ENCODE results near the gene STAC2. TPM values are rescaled to one million over a fixed set of nuclear protein-coding genes. Genes with fewer than 3 reads are reported as not detected.

The STAC2 gene
- total RNA-seq, 1 experiment from 2014 or later, result 1.3 TPM

GRCh38 chr17:39225959-39226683 lies 376 bp upstream of the STAC2 start:
- peaks cover 10% of the 10 kb centered on the region for H3K4me1 ChIP-seq (ENCODE audit: insufficient read depth, low read length, poor library complexity, severe bottlenecking)
- ChIA-PET CTCF (interaction anchor here (0.6 to 0.9 kb wide), 2 partner anchors 10 to 51 kb away, joined by 3 to 6 read pairs; no protein-coding TSS in a partner anchor), POLR2A (ENCODE audit: low non-redundant PET) (no interaction called here)
- TF ChIP-seq CTCF (conservative IDR thresholded peaks at IDR 0.05; ENCODE audit: low read depth, low read length), result no peak
- TF ChIP-seq EZH2 (IDR thresholded peaks at IDR 0.05; ENCODE audit: borderline replicate concordance, low read depth, low read length, poor library complexity, severe bottlenecking), result no peak
- peak; percentile 90 for DNase-seq (ENCODE audit: low spot score)
- H3K4me3 ChIP-seq (ENCODE audit: low read depth, low read length, poor library complexity, severe bottlenecking), result peak overlapping the region; percentile 46
- BruUV-seq (replicated peaks), result no TSS peak
- H3K36me3 ChIP-seq (ENCODE audit: insufficient read depth, low read length, poor library complexity, severe bottlenecking), result no peaks in the 10 kb centered on the region
- peaks cover 3% of the 10 kb centered on the region for H3K27me3 ChIP-seq (replicated peaks; ENCODE audit: insufficient read depth, low read depth, low read length, poor library complexity)
- H3K27ac ChIP-seq (ENCODE audit: low read depth, low read length, poor library complexity, severe bottlenecking), result no peak overlapping the region
- H3K9me3 ChIP-seq (ENCODE audit: low read depth, low read length, poor library complexity, severe bottlenecking), result no peaks in the 10 kb centered on the region
- intact Hi-C loops (cut with micrococcal nuclease; ENCODE audit: unreplicated experiment), result no loop called here

- H3K4me3 ChIP-seq (ENCODE audit: low read depth, low read length, poor library complexity, severe bottlenecking), result peak overlapping the region; percentile 46
- POLR2A ChIA-PET (ENCODE audit: low non-redundant PET), result no interaction called here
These were observed 902 bp downstream of the STAC2 start for GRCh38 chr17:39224778-39225307.

More at GRCh38 chr17:39224778-39225307, 902 bp downstream of the STAC2 start:
- TF ChIP-seq EZH2 (IDR thresholded peaks at IDR 0.05; ENCODE audit: borderline replicate concordance, low read depth, low read length, poor library complexity, severe bottlenecking) (no peak), CTCF (conservative IDR thresholded peaks at IDR 0.05; ENCODE audit: low read depth, low read length) (no peak)
- H3K9me3 ChIP-seq (ENCODE audit: low read depth, low read length, poor library complexity, severe bottlenecking), result no peaks in the 10 kb centered on the region
- intact Hi-C loops (cut with micrococcal nuclease; ENCODE audit: unreplicated experiment), result no loop called here
- H3K27me3 ChIP-seq (replicated peaks; ENCODE audit: insufficient read depth, low read depth, low read length, poor library complexity), result peaks cover 3% of the 10 kb centered on the region
- DNase-seq (ENCODE audit: low spot score), result no peak
- H3K27ac ChIP-seq (ENCODE audit: low read depth, low read length, poor library complexity, severe bottlenecking), result no peak overlapping the region
- no peaks in the 10 kb centered on the region for H3K36me3 ChIP-seq (ENCODE audit: insufficient read depth, low read length, poor library complexity, severe bottlenecking)
- H3K4me1 ChIP-seq (ENCODE audit: insufficient read depth, low read length, poor library complexity, severe bottlenecking), result peaks cover 4% of the 10 kb centered on the region
- CTCF ChIA-PET, result no interaction called here
- BruUV-seq (replicated peaks), result no TSS peak
